Subcutaneous adipose tissue (tissue), 4 donors: Measurements from ENCODE around the gene NDOR1. TPM values are rescaled to one million over a fixed set of nuclear protein-coding genes. Genes with fewer than 3 reads are reported as not detected.

Experiments
- total RNA-seq, 4 donors: library from RNA; depleted of rRNA; stranded (reverse); fragments of >200 nt; gene quantifications; one replicate each; pipeline ENCODE4 v1.1.0, GENCODE V29; 2016
- TF ChIP-seq, protein P1 (sequence below): fragments of 450-650 bp; IDR thresholded peaks from one replicate; pipeline ENCODE4 v1.5.1; 2016; ENCODE audit warnings: low read depth, mild to moderate bottlenecking, control low read depth, antibody characterized with exemption, moderate library complexity

Gene NDOR1
- total RNA-seq, 4 donors from 2014 or later: 2.6 to 6.2 (median 3.7) TPM

DNA sequence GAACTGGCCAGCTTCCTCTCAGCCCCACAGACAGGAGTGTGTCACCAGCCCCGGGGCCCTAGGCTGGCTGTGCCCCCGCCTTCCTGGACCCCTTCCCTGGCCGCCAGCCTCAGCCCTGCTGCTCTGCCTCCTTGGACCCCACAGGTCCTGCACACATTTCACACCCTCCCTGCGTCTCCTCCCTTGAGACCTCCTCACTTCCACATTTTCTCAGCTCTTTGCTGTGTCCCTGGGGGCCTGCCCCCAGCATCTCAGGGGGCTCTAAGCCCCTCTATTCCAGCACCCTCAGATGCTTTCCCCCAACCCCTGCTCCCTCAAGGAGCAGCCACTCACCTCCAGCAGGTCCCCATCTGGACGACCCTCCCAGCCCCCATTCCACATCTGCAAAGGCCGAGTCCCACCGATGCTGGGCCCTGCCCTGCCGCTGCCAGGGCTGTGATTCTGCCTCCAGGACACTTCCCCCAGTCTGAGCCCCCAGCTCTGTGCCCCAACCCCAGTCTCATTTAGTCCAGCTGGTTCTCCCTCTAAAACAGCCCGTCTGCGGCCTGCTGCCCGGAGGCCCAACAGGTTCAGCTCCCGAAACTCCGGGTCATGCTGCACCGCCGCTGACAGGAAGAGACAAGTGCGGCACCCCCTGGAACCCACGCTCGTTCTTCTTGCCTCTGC, 29.4 kb downstream of the NDOR1 start:
- TF ChIP-seq, protein P1, sequence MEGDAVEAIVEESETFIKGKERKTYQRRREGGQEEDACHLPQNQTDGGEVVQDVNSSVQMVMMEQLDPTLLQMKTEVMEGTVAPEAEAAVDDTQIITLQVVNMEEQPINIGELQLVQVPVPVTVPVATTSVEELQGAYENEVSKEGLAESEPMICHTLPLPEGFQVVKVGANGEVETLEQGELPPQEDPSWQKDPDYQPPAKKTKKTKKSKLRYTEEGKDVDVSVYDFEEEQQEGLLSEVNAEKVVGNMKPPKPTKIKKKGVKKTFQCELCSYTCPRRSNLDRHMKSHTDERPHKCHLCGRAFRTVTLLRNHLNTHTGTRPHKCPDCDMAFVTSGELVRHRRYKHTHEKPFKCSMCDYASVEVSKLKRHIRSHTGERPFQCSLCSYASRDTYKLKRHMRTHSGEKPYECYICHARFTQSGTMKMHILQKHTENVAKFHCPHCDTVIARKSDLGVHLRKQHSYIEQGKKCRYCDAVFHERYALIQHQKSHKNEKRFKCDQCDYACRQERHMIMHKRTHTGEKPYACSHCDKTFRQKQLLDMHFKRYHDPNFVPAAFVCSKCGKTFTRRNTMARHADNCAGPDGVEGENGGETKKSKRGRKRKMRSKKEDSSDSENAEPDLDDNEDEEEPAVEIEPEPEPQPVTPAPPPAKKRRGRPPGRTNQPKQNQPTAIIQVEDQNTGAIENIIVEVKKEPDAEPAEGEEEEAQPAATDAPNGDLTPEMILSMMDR: no peak

DNA sequence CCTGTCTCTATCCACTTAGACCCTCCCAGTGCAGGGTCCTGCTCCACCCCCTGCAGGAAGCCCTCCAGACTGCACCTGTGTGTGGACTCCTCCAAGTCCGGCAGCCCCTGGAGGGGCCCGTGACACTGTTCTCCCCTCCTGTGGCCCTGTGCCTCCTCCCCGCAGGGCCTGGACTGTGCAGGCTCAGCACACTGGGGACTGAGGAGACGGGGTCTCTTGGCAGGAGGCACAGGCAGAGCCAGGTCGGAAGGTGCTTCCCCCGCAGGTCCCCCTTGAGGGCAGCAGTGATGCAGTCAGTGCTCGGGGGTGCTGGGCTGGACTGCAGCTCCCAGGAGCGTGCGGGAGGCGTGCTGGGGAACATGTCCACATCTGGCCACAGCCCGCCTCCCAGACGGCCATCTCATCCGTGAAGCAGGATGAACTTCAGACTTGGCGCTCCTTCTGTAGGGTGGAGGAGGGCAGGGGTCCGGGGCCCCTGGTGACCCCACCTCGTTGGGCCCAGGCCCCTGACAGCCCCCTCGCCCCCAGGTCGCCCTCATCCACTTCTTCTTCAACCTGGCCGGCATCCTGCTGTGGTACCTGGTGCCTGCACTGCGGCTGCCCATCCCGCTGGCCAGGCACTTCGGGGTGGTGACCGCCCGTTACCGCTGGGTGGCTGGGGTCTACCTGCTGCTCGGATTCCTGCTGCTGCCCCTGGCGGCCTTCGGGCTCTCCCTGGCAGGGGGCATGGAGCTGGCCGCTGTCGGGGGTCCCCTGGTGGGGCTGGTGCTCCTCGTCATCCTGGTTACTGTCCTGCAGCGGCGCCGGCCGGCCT, 30.1 kb downstream of the NDOR1 start:
- TF ChIP-seq, protein P1: no peak

DNA sequence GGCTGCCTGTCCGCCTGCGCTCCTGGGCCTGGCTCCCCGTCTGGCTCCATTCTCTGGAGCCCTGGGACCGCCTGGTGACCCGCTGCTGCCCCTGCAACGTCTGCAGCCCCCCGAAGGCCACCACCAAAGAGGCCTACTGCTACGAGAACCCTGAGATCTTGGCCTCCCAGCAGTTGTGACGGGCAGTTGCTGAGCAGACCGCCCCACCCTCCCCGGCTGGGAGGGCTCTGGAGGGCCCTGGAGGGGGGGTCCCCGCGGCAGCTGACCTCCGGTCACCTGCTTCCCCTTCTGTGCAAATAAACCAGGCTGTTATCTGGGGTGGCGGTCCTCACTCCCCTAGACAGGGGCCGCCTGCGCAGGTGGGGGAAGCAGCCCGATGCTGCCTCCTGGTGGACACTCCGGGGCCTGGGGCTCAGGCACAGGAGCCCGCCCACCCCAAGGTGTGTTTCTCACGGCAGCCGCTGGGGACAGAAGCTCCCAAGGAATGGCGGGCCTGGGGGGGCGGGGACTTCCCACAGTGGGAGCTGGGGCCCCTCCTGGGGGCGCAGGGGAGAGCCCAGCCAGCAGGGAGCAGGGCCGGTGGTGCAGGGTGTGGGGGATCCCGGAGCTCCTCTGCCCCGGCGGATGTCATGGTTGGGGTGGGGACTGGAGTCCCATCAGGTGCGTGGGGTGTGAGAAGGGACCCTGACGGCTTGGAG, 30.9 kb downstream of the NDOR1 start:
- TF ChIP-seq, protein P1: no peak

DNA sequence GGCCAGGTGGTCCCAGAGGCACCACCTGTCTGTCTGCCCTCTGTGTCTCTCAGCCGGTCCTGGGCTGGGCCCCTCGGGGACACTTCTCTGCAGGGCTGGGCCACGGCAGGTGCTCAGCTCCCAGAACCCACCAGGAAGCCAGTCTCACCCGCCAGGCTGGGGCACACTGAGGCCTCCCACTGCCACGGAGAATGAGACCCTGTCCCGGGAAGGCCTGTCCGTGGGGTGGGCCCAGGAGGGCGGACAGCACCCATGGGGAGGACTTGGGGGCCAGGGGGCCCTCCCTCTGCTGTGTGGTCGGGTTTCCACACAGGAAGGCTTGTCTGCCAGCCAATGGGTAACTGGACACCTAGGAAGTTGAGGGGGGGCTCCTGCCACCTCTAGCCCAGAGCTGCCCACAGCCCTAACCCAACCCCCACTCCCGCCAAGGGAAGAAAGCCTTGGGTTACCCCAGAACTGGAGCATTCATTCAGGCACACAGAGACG, 31.5 kb downstream of the NDOR1 start:
- TF ChIP-seq, protein P1: no peak

DNA sequence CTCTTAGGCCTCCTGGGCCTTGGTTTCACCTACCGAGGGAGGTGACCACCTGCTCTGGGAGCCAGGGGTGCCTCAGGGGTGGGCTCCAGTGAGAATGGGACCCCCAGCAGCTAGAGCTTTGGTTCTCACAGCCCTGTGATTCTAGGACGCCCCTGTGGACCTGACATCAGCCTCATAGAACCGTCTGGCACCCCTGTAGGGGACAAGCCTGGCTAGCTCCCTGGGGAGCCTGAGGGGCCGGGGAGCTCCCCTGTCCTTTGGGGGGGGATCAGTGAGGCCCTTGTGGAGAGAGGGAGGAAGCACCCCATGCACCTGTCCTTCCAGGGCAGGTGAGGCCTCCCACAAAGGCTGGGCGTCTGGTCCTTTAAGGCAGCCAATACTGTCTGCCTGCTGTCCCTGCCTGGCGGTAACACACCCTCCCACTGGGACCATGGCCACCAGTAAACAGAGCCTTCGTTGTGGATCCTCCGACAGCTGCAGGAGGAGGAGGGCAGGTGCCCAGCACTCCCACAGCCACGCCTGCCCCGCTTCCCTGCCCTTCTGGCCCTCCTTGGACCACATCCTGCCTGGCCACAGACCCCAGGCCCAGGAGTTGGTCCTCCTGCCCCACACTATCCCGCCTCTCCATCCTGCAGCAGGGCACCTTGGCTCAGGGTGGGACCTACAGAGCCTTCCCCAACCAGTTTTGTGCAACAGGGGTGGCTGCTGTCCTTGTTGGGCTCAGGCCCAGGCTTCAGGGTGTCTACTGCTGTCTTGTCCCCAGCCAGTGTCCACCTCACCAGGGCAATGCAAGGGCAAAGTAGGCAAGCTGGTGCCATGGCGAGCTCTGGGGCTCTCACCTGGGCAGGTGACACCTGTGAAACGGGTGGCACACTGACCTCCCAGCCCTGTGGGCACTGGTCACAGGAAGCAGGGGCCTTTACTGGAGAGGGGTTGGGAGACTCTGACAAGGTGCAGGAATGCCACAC, 32.5 kb downstream of the NDOR1 start:
- TF ChIP-seq, protein P1: no peak

DNA sequence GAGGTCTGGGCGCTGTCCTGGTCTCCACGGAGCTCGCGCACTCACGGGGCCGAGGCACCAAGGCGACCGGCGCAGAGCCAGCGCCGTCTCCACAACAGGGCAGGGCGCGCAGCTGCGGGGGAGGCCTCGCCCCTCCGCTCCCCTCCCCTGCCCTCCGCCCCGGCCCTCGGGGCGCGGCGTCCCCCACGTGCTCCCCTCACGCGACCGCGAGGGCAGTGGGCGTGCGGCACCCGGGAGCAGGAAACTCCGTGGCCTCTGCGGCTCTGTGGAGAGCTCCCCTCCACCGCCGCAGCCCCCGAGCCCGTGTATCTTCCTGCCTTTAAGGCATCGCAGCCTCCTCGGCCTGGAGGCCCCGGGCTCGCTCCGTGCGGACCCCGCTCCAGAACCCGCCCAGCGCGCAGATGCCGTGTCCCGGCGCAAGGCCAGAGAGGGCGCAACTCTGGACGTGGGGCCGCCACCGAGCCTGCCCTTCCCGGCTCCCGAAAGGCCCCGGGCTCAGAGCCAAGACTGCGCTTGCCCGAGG, 34.9 kb downstream of the NDOR1 start:
- TF ChIP-seq, protein P1: no peak
